Measurements from ENCODE around the gene NHERF2.

- TF ChIP-seq CTCF (IDR thresholded peaks at IDR 0.05; ENCODE audit: low read length) (no peak), EZH2 (optimal IDR thresholded peaks at IDR 0.05; ENCODE audit: low read depth, low read length) (no peak), EZH2phosphoT487 (IDR thresholded peaks at IDR 0.05; ENCODE audit: low read length) (no peak)
Measured at GRCh38 chr16:2028620-2029220, 2.0 kb downstream of the NHERF2 start.
